MCF 10A (cell line): Measurements from ENCODE around the gene POLE. TPM values are rescaled to one million over a fixed set of nuclear protein-coding genes. Genes with fewer than 3 reads are reported as not detected.

Experiments used
- BruUV-seq: library from RNA; stranded (reverse); fragments of 400-500 nt; replicated peaks from 2 replicates; lab custom pipeline; 2021; lab: Mats Ljungman, UMichigan
- CTCF ChIA-PET: fragments of 300-600 bp; sonication (Branson Sonifier 250); formaldehyde crosslinking; extraction: SDS; loops from one replicate; lab custom pipeline; 2021; ENCODE audit warnings: antibody characterized with exemption, inconsistent platforms; lab: Yijun Ruan, JAX
- POLR2A ChIA-PET: fragments of 300-600, 350-650 bp; sonication (Branson Sonifier 250); formaldehyde crosslinking; extraction: SDS; loops from one replicate; lab custom pipeline; 2020; ENCODE audit warnings: antibody characterized with exemption, inconsistent platforms; lab: Yijun Ruan, JAX
- DNase-seq: peaks from one replicate; pipeline ENCODE4 v3.0.0-alpha.2; 2018; ENCODE audit not compliant: unreplicated experiment
- H3K27ac Mint-ChIP-seq: one replicate; pipeline ENCODE4 v1.8.0; 2022; ENCODE audit warnings: mild to moderate bottlenecking, low read depth, mixed read lengths; ENCODE audit not compliant: unreplicated experiment
- H3K27me3 Mint-ChIP-seq: one replicate; pipeline ENCODE4 v1.8.0; 2022; ENCODE audit warnings: mixed read lengths; ENCODE audit not compliant: insufficient read depth, unreplicated experiment
- H3K36me3 Mint-ChIP-seq: one replicate; pipeline ENCODE4 v1.8.0; 2022; ENCODE audit warnings: mild to moderate bottlenecking, moderate library complexity, mixed read lengths; ENCODE audit not compliant: insufficient read depth, unreplicated experiment
- H3K4me1 Mint-ChIP-seq: one replicate; pipeline ENCODE4 v1.8.0; 2022; ENCODE audit warnings: mixed read lengths; ENCODE audit not compliant: insufficient read depth, unreplicated experiment
- H3K4me3 Mint-ChIP-seq: one replicate; pipeline ENCODE4 v1.8.0; 2022; ENCODE audit warnings: mild to moderate bottlenecking, moderate library complexity, mixed read lengths; ENCODE audit not compliant: unreplicated experiment
- H3K9me3 Mint-ChIP-seq: one replicate; pipeline ENCODE4 v1.8.0; 2022; ENCODE audit warnings: mixed read lengths; ENCODE audit not compliant: unreplicated experiment
- CTCF ChIP-seq: fragments of 200-600 bp; IDR thresholded peaks from one replicate; pipeline ENCODE4 v1.8.0; 2022; ENCODE audit warnings: antibody characterized with exemption, mild to moderate bottlenecking; ENCODE audit not compliant: unreplicated experiment
- intact Hi-C: fragments of 100-400 bp; cut with micrococcal nuclease; formaldehyde crosslinking; loops from 2 replicates; pipeline ENCODE4 v1.14.1; 2022
- total RNA-seq: library from RNA; stranded (reverse); gene quantifications from 2 replicates; pipeline ENCODE4 v1.2.3, GENCODE V29; 2022

The POLE gene
- total RNA-seq, 1 experiment from 2014 or later = 36.3 TPM

GRCh38 chr12:132689227-132689626 is 2.1 kb upstream of the POLE start:
- intact Hi-C loops = no loop called here
- TF ChIP-seq CTCF = no peak
- H3K27me3 Mint-ChIP-seq = no peaks in the 10 kb centered on the region
- no peaks in the 10 kb centered on the region for H3K9me3 Mint-ChIP-seq
- POLR2A ChIA-PET = no interaction called here
- H3K36me3 Mint-ChIP-seq = peaks cover 11% of the 10 kb centered on the region
- no peak overlapping the region for H3K27ac Mint-ChIP-seq
- peaks cover 6% of the 10 kb centered on the region for H3K4me1 Mint-ChIP-seq
- no peak for DNase-seq
- no TSS peak for BruUV-seq
- peak overlapping the region; percentile 28 for H3K4me3 Mint-ChIP-seq
- CTCF ChIA-PET = interaction anchor here (0.5 kb wide), 1 partner anchor 78 kb away, joined by 3 read pairs; no protein-coding TSS in a partner anchor

- H3K36me3 Mint-ChIP-seq = peaks cover 11% of the 10 kb centered on the region
- H3K27ac Mint-ChIP-seq = peak overlapping the region; percentile 61
- peak; percentile 17 for DNase-seq
- ChIA-PET POLR2A (interaction anchor here (0.7 to 0.8 kb wide), 2 partner anchors 23 to 74 kb away, joined by 3 to 4 read pairs; partner anchors contain the start of gene PGAM5), CTCF (no interaction called here)
- H3K9me3 Mint-ChIP-seq = no peaks in the 10 kb centered on the region
- intact Hi-C loops = no loop called here
- BruUV-seq = no TSS peak
- TF ChIP-seq CTCF = no peak
- H3K4me3 Mint-ChIP-seq = peak overlapping the region; percentile 80
- peaks cover 6% of the 10 kb centered on the region for H3K4me1 Mint-ChIP-seq
- H3K27me3 Mint-ChIP-seq = no peaks in the 10 kb centered on the region
These were observed 324 bp downstream of the POLE start for GRCh38 chr12:132686825-132687210.

GRCh38 chr12:132685400-132685799 is 1.7 kb downstream of the POLE start:
- peaks cover 6% of the 10 kb centered on the region for H3K4me1 Mint-ChIP-seq
- POLR2A ChIA-PET = no interaction called here
- CTCF ChIA-PET = interaction anchor here (0.6 to 1.2 kb wide), 2 partner anchors 47 to 153 kb away, joined by 3 read pairs; no protein-coding TSS in a partner anchor
- TF ChIP-seq CTCF = no peak
- no peak for DNase-seq
- no peaks in the 10 kb centered on the region for H3K9me3 Mint-ChIP-seq
- intact Hi-C loops = no loop called here
- no peak overlapping the region for H3K27ac Mint-ChIP-seq
- H3K27me3 Mint-ChIP-seq = no peaks in the 10 kb centered on the region
- peaks cover 5% of the 10 kb centered on the region for H3K36me3 Mint-ChIP-seq
- H3K4me3 Mint-ChIP-seq = no peak overlapping the region
- TSS peak; percentile 74 for BruUV-seq

- Mint-ChIP-seq H3K9me3 (no peaks in the 10 kb centered on the region), H3K36me3 (peaks cover 61% of the 10 kb centered on the region), H3K27ac (no peak overlapping the region), H3K27me3 (no peaks in the 10 kb centered on the region), H3K4me3 (no peak overlapping the region), H3K4me1 (no peaks in the 10 kb centered on the region)
- no TSS peak for BruUV-seq
- DNase-seq = no peak
- TF ChIP-seq CTCF = no peak
- ChIA-PET CTCF (no interaction called here), POLR2A (no interaction called here)
- intact Hi-C loops = no loop called here
These were observed 9.7 kb downstream of the POLE start for GRCh38 chr12:132677492-132677891.
